Ishikawa (cell line): ENCODE measurements around the gene NYAP1.

Source experiments
- CEBPB ChIP-seq: IDR thresholded peaks from 2 replicates; pipeline ENCODE4 v1.6.1; 2012
- CREB1 ChIP-seq: IDR thresholded peaks from 2 replicates; pipeline ENCODE4 v1.6.1; 2012; ENCODE audit warnings: low read depth
- EGR1 ChIP-seq: IDR thresholded peaks from 2 replicates; pipeline ENCODE4 v1.6.1; 2012
- EP300 ChIP-seq: IDR thresholded peaks from 2 replicates; pipeline ENCODE4 v1.6.1; 2012; ENCODE audit warnings: borderline replicate concordance
- FOXM1 ChIP-seq: IDR thresholded peaks from 2 replicates; pipeline ENCODE4 v1.6.1; 2012; ENCODE audit warnings: low read depth, borderline replicate concordance
- MAX ChIP-seq: IDR thresholded peaks from 2 replicates; pipeline ENCODE4 v1.6.1; 2012
- NFIC ChIP-seq: IDR thresholded peaks from 2 replicates; pipeline ENCODE4 v1.6.1; 2012
- RAD21 ChIP-seq: IDR thresholded peaks from 2 replicates; pipeline ENCODE4 v1.6.1; 2012; ENCODE audit warnings: low read depth
- REST ChIP-seq: IDR thresholded peaks from 2 replicates; pipeline ENCODE4 v1.6.1; 2012; ENCODE audit warnings: low read depth, mild to moderate bottlenecking
- TAF1 ChIP-seq: IDR thresholded peaks from 2 replicates; pipeline ENCODE4 v1.6.1; 2012; ENCODE audit warnings: low read depth, mild to moderate bottlenecking
- TCF12 ChIP-seq: IDR thresholded peaks from 2 replicates; pipeline ENCODE4 v1.6.1; 2012; ENCODE audit warnings: low read depth
- TEAD4 ChIP-seq: IDR thresholded peaks from 2 replicates; pipeline ENCODE4 v1.6.1; 2012
- USF1 ChIP-seq: IDR thresholded peaks from 2 replicates; pipeline ENCODE4 v1.6.1; 2012
- YY1 ChIP-seq: IDR thresholded peaks from 2 replicates; pipeline ENCODE4 v1.6.1; 2012; ENCODE audit warnings: low read depth
- ZBTB7A ChIP-seq: IDR thresholded peaks from 2 replicates; pipeline ENCODE4 v1.6.1; 2012; ENCODE audit warnings: low read depth

Gene NYAP1

GRCh38 chr7:100441641-100442535 lies 41.8 kb upstream of the NYAP1 start:
- TF ChIP-seq NFIC (no peak), CEBPB (no peak)

GRCh38 chr7:100443096-100443840 lies 40.5 kb upstream of the NYAP1 start:
- no peak for TF ChIP-seq TAF1
- no peak for TF ChIP-seq CREB1

- TF ChIP-seq USF1 (0 out of 2 replicates have a peak, but pooled peaks have one; percentile 12), NFIC (no peak), CEBPB (no peak), RAD21 (no peak), CREB1 (no peak), TCF12 (no peak)
Measured at GRCh38 chr7:100444311-100445278, 39.1 kb upstream of the NYAP1 start.

GRCh38 chr7:100446040-100446439 lies 37.7 kb upstream of the NYAP1 start:
- TF ChIP-seq CEBPB (no peak), TCF12 (no peak), FOXM1 (no peak), MAX (no peak), USF1 (no peak), RAD21 (no peak), ZBTB7A (no peak), TAF1 (no peak), YY1 (no peak), NFIC (no peak), CREB1 (no peak), REST (no peak), TEAD4 (no peak), EP300 (no peak)

- TF ChIP-seq CEBPB (no peak), MAX (no peak), EP300 (no peak), ZBTB7A (no peak), REST (no peak), TCF12 (no peak), RAD21 (no peak), USF1 (no peak), NFIC (no peak), FOXM1 (no peak), TEAD4 (no peak), EGR1 (no peak), YY1 (no peak), TAF1 (no peak), CREB1 (no peak)
Measured at GRCh38 chr7:100449190-100449795, 34.4 kb upstream of the NYAP1 start.
